SK-N-DZ (cell line): ENCODE data around the gene SLC22A5.
A peak's percentile ranks its signal among the peaks of the same experiment; 100 is the strongest.
"Not testable (repeated sequence)": the region's sequence is repeated elsewhere in the genome, so short reads cannot be mapped to it uniquely, and the experiment has no call there.

Experiments
- DNase-seq: peaks from one replicate; pipeline ENCODE4 v3.0.0-alpha.2; 2015; ENCODE audit warnings: low spot score

Gene SLC22A5

GRCh38 chr5:132426525-132427138 lies 57.1 kb downstream of the SLC22A5 start:
- peak; percentile 49 for DNase-seq

- DNase-seq = peak; percentile 50
Measured at GRCh38 chr5:132427281-132428146, 58.0 kb downstream of the SLC22A5 start.

- peak; percentile 86 for DNase-seq
Measured at GRCh38 chr5:132428147-132428482, 58.6 kb downstream of the SLC22A5 start.

GRCh38 chr5:132428484-132429462 lies 59.3 kb downstream of the SLC22A5 start:
- DNase-seq = no peak

- DNase-seq = peak; percentile 39
Measured at GRCh38 chr5:132429463-132430440, 60.2 kb downstream of the SLC22A5 start.

- DNase-seq = no peak
Measured at GRCh38 chr5:132430746-132431145, 61.2 kb downstream of the SLC22A5 start.

GRCh38 chr5:132431632-132432031 lies 62.1 kb downstream of the SLC22A5 start:
- no peak for DNase-seq

GRCh38 chr5:132433141-132433540 lies 63.6 kb downstream of the SLC22A5 start:
- DNase-seq = no peak

- no peak for DNase-seq
Measured at GRCh38 chr5:132434416-132435286, 65.1 kb downstream of the SLC22A5 start.

- DNase-seq = no peak
Measured at GRCh38 chr5:132435447-132435846, 65.9 kb downstream of the SLC22A5 start.

GRCh38 chr5:132435886-132436285 lies 66.4 kb downstream of the SLC22A5 start:
- no peak for DNase-seq

- DNase-seq = no peak
Measured at GRCh38 chr5:132436936-132437335, 67.4 kb downstream of the SLC22A5 start.

- DNase-seq = no peak
Measured at GRCh38 chr5:132437604-132438266, 68.2 kb downstream of the SLC22A5 start.

- DNase-seq = not testable (repeated sequence)
Measured at GRCh38 chr5:132438267-132438645, 68.7 kb downstream of the SLC22A5 start.

- no peak for DNase-seq
Measured at GRCh38 chr5:132438917-132439316, 69.4 kb downstream of the SLC22A5 start.

GRCh38 chr5:132439521-132440089 lies 70.1 kb downstream of the SLC22A5 start:
- DNase-seq = no peak

- DNase-seq = no peak
Measured at GRCh38 chr5:132444061-132444460, 74.6 kb downstream of the SLC22A5 start.
